HUES48 (cell line): Measurements from ENCODE around the gene C9orf153.
A peak's percentile ranks its signal among the peaks of the same experiment; 100 is the strongest.

Experiments used
- H3K27ac ChIP-seq: one replicate; pipeline ENCODE4 v1.7.0; 2013; ENCODE audit warnings: low read depth, low read length, inconsistent platforms
- H3K27me3 ChIP-seq: 2 replicates; pipeline ENCODE4 v1.6.1; 2013; ENCODE audit warnings: mild to moderate bottlenecking, low read length; ENCODE audit not compliant: control insufficient read depth, insufficient read depth
- H3K36me3 ChIP-seq: 2 replicates; pipeline ENCODE4 v1.6.1; 2013; ENCODE audit warnings: low read length; ENCODE audit not compliant: control insufficient read depth, insufficient read depth
- H3K4me1 ChIP-seq: 2 replicates; pipeline ENCODE4 v1.6.1; 2013; ENCODE audit warnings: mild to moderate bottlenecking, low read length; ENCODE audit not compliant: control insufficient read depth, insufficient read depth
- H3K4me3 ChIP-seq: 2 replicates; pipeline ENCODE4 v1.5.1; 2013; ENCODE audit warnings: mild to moderate bottlenecking, low read depth, low read length
- H3K9ac ChIP-seq: 2 replicates; pipeline ENCODE4 v1.6.1; 2013; ENCODE audit warnings: mild to moderate bottlenecking, low read depth, low read length, moderate library complexity
- H3K9me3 ChIP-seq: 2 replicates; pipeline ENCODE4 v1.6.1; 2013; ENCODE audit warnings: low read length; ENCODE audit not compliant: control insufficient read depth, insufficient read depth

C9orf153 gene

GRCh38 chr9:86285261-86285660 lies 25.8 kb upstream of the C9orf153 start:
- H3K27ac ChIP-seq: no peak overlapping the region
- H3K36me3 ChIP-seq: no peaks in the 10 kb centered on the region
- peaks cover 42% of the 10 kb centered on the region for H3K4me1 ChIP-seq
- 0 out of 2 replicates have a peak, but pooled peaks cover 3% of the 10 kb centered on the region for H3K27me3 ChIP-seq
- H3K4me3 ChIP-seq: no peak overlapping the region
- no peaks in the 10 kb centered on the region for H3K9me3 ChIP-seq
- no peak overlapping the region for H3K9ac ChIP-seq

GRCh38 chr9:86282979-86283535 lies 23.6 kb upstream of the C9orf153 start:
- Histone ChIP-seq H3K36me3 (peaks cover 17% of the 10 kb centered on the region), H3K4me3 (peak overlapping the region; percentile 97), H3K27me3 (0 out of 2 replicates have a peak, but pooled peaks cover 3% of the 10 kb centered on the region), H3K9ac (peak overlapping the region; percentile 95), H3K4me1 (peaks cover 29% of the 10 kb centered on the region), H3K27ac (peak overlapping the region; percentile 98), H3K9me3 (no peaks in the 10 kb centered on the region)

GRCh38 chr9:86282077-86282978 lies 22.9 kb upstream of the C9orf153 start, which contains the start of gene ISCA1:
ISCA1 (minus strand) TSS chr9:86282538; CDS start chr9:86282458, 80 bp downstream.
- peak within 1 kb of the TSS; percentile 97 for H3K4me3 ChIP-seq
- no peaks in the 10 kb centered on the region for H3K9me3 ChIP-seq
- H3K27me3 ChIP-seq: 0 out of 2 replicates have a peak, but pooled peaks cover 3% of the 10 kb centered on the region
- peaks cover 24% of the 10 kb centered on the region for H3K36me3 ChIP-seq
- H3K27ac ChIP-seq: peak within 1 kb of the TSS; percentile 98
- H3K9ac ChIP-seq: peak within 1 kb of the TSS; percentile 95
- H3K4me1 ChIP-seq: peaks cover 22% of the 10 kb centered on the region

- H3K4me3 ChIP-seq: peak overlapping the region; percentile 97
- H3K27ac ChIP-seq: peak overlapping the region; percentile 98
- peak overlapping the region; percentile 95 for H3K9ac ChIP-seq
- H3K36me3 ChIP-seq: peaks cover 28% of the 10 kb centered on the region
- H3K9me3 ChIP-seq: no peaks in the 10 kb centered on the region
- 0 out of 2 replicates have a peak, but pooled peaks cover 3% of the 10 kb centered on the region for H3K27me3 ChIP-seq
- peaks cover 15% of the 10 kb centered on the region for H3K4me1 ChIP-seq
Measured at GRCh38 chr9:86281593-86282076, 22.2 kb upstream of the C9orf153 start.

- H3K4me1 ChIP-seq: peaks cover 11% of the 10 kb centered on the region
- H3K27me3 ChIP-seq: 0 out of 2 replicates have a peak, but pooled peaks cover 3% of the 10 kb centered on the region
- H3K27ac ChIP-seq: no peak overlapping the region
- no peak overlapping the region; the same call in 1 of the 2 replicates for H3K9ac ChIP-seq
- peaks cover 28% of the 10 kb centered on the region for H3K36me3 ChIP-seq
- no peaks in the 10 kb centered on the region for H3K9me3 ChIP-seq
- H3K4me3 ChIP-seq: peak overlapping the region; percentile 97
Measured at GRCh38 chr9:86280580-86280979, 21.1 kb upstream of the C9orf153 start.

GRCh38 chr9:86279839-86280238 lies 20.4 kb upstream of the C9orf153 start:
- H3K9ac ChIP-seq: no peak overlapping the region
- H3K27me3 ChIP-seq: 0 out of 2 replicates have a peak, but pooled peaks cover 3% of the 10 kb centered on the region
- peaks cover 11% of the 10 kb centered on the region for H3K4me1 ChIP-seq
- no peak overlapping the region for H3K27ac ChIP-seq
- no peaks in the 10 kb centered on the region for H3K9me3 ChIP-seq
- no peak overlapping the region for H3K4me3 ChIP-seq
- peaks cover 28% of the 10 kb centered on the region for H3K36me3 ChIP-seq

GRCh38 chr9:86277072-86277471 lies 17.6 kb upstream of the C9orf153 start:
- Histone ChIP-seq H3K36me3 (peaks cover 49% of the 10 kb centered on the region), H3K9me3 (no peaks in the 10 kb centered on the region), H3K4me1 (peaks cover 7% of the 10 kb centered on the region), H3K27ac (no peak overlapping the region), H3K4me3 (no peak overlapping the region), H3K27me3 (no peaks in the 10 kb centered on the region), H3K9ac (no peak overlapping the region)

- Histone ChIP-seq H3K9me3 (no peaks in the 10 kb centered on the region; the same call in 1 of the 2 replicates), H3K27ac (no peak overlapping the region), H3K27me3 (no peaks in the 10 kb centered on the region), H3K9ac (no peak overlapping the region), H3K4me3 (no peak overlapping the region), H3K4me1 (peaks cover 5% of the 10 kb centered on the region), H3K36me3 (peaks cover 60% of the 10 kb centered on the region)
Measured at GRCh38 chr9:86275962-86276361, 16.5 kb upstream of the C9orf153 start.

GRCh38 chr9:86274821-86275643 lies 15.6 kb upstream of the C9orf153 start:
- H3K9me3 ChIP-seq: no peaks in the 10 kb centered on the region; the same call in 1 of the 2 replicates
- H3K27me3 ChIP-seq: no peaks in the 10 kb centered on the region
- H3K4me1 ChIP-seq: no peaks in the 10 kb centered on the region
- no peak overlapping the region for H3K4me3 ChIP-seq
- H3K27ac ChIP-seq: no peak overlapping the region
- H3K9ac ChIP-seq: no peak overlapping the region
- peaks cover 59% of the 10 kb centered on the region for H3K36me3 ChIP-seq

GRCh38 chr9:86272221-86272620 lies 12.8 kb upstream of the C9orf153 start:
- Histone ChIP-seq H3K4me1 (no peaks in the 10 kb centered on the region), H3K9ac (no peak overlapping the region), H3K36me3 (peaks cover 42% of the 10 kb centered on the region), H3K4me3 (no peak overlapping the region), H3K27ac (no peak overlapping the region), H3K27me3 (no peaks in the 10 kb centered on the region), H3K9me3 (no peaks in the 10 kb centered on the region; the same call in 1 of the 2 replicates)
